GM18909 (cell line): Measurements from ENCODE around the gene MSANTD3.
A peak's percentile ranks its signal among the peaks of the same experiment; 100 is the strongest.

Experiments used
- ATAC-seq: cut with Tn5 transposase; IDR thresholded peaks from one replicate; pipeline ENCODE4 v1.9.1; 2021; ENCODE audit warnings: mild to moderate bottlenecking; ENCODE audit not compliant: unreplicated experiment, poor library complexity

The MSANTD3 gene

GRCh38 chr9:100455470-100455869 lies 28.5 kb downstream of the MSANTD3 start:
- no peak for ATAC-seq

GRCh38 chr9:100457517-100457916 lies 30.6 kb downstream of the MSANTD3 start:
- no peak for ATAC-seq

- ATAC-seq: no peak
These were observed 33.0 kb downstream of the MSANTD3 start for GRCh38 chr9:100459963-100460362.

GRCh38 chr9:100465274-100465673 lies 38.3 kb downstream of the MSANTD3 start:
- no peak for ATAC-seq

- ATAC-seq: no peak
These were observed 38.8 kb downstream of the MSANTD3 start for GRCh38 chr9:100465761-100466160.

- no peak for ATAC-seq
These were observed 39.4 kb downstream of the MSANTD3 start for GRCh38 chr9:100466171-100466828.

GRCh38 chr9:100466829-100467221 lies 39.9 kb downstream of the MSANTD3 start:
- no peak for ATAC-seq

- ATAC-seq: no peak
These were observed 41.1 kb downstream of the MSANTD3 start for GRCh38 chr9:100468041-100468440.

GRCh38 chr9:100472268-100472667 lies 45.3 kb downstream of the MSANTD3 start:
- no peak for ATAC-seq

GRCh38 chr9:100472788-100473275 lies 45.9 kb downstream of the MSANTD3 start, which contains the start of gene TMEFF1:
TSS of gene TMEFF1 (plus strand) at chr9:100473149. CDS start at chr9:100473545, 396 bp downstream.
- peak; percentile 53 for ATAC-seq

GRCh38 chr9:100473276-100474081 lies 46.5 kb downstream of the MSANTD3 start:
- peak; percentile 79 for ATAC-seq

GRCh38 chr9:100474082-100474923 lies 47.4 kb downstream of the MSANTD3 start:
- ATAC-seq: no peak

- ATAC-seq: no peak
These were observed 48.0 kb downstream of the MSANTD3 start for GRCh38 chr9:100474924-100475276.

- no peak for ATAC-seq
These were observed 50.3 kb downstream of the MSANTD3 start for GRCh38 chr9:100477241-100477640.

GRCh38 chr9:100478192-100478591 lies 51.2 kb downstream of the MSANTD3 start:
- no peak for ATAC-seq

- ATAC-seq: no peak
These were observed 52.9 kb downstream of the MSANTD3 start for GRCh38 chr9:100479820-100480219.

GRCh38 chr9:100485196-100485595 lies 58.3 kb downstream of the MSANTD3 start:
- ATAC-seq: no peak

GRCh38 chr9:100486479-100487176 lies 59.7 kb downstream of the MSANTD3 start:
- ATAC-seq: no peak

GRCh38 chr9:100488177-100488576 lies 61.2 kb downstream of the MSANTD3 start:
- ATAC-seq: no peak

- no peak for ATAC-seq
These were observed 62.9 kb downstream of the MSANTD3 start for GRCh38 chr9:100489836-100490235.
